ENCODE results near the gene CELF1. TPM values are rescaled to one million over a fixed set of nuclear protein-coding genes. Genes with fewer than 3 reads are reported as not detected.

The CELF1 gene
- total and polyA plus RNA-seq, 9 of the 15 experiments (the other 6 are each of a cell fraction or from before 2014, with no cell fraction given) = 11.3 to 142 (median 77.4) TPM

- TF ChIP-seq ZNF592 (IDR thresholded peaks at IDR 0.05) (0 out of 2 replicates have a peak, but pooled peaks have one; percentile 38), SP1 (CRISPR knock-in tag; IDR thresholded peaks at IDR 0.05) (peak; percentile 68; the same call in 1 of the 2 replicates), MAZ (CRISPR knock-in tag; conservative IDR thresholded peaks at IDR 0.05 in 1 of 2, IDR thresholded peaks at IDR 0.05 in 1 of 2) (peak; percentile 100), IRF1 (CRISPR knock-in tag; IDR thresholded peaks at IDR 0.05; ENCODE audit: borderline replicate concordance) (0 out of 2 replicates have a peak, but pooled peaks have one; percentile 87), USF2 (CRISPR knock-in tag; IDR thresholded peaks at IDR 0.05) (peak; percentile 4; the same call in 1 of the 2 replicates), HNRNPL (IDR thresholded peaks at IDR 0.05; ENCODE audit: low read depth, low read length) (0 out of 2 replicates have a peak, but pooled peaks have one; percentile 38), ZBTB12 (CRISPR knock-in tag; IDR thresholded peaks at IDR 0.05) (peak; percentile 47; the same call in 1 of the 2 replicates), XRCC5 (IDR thresholded peaks at IDR 0.05; ENCODE audit: low read depth, low read length) (peak; percentile 96), PML (IDR thresholded peaks at IDR 0.05; ENCODE audit: low read length) (no peak), PRDM10 (IDR thresholded peaks at IDR 0.05; ENCODE audit: partially characterized antibody) (peak; percentile 53), VEZF1 (CRISPR knock-in tag; IDR thresholded peaks at IDR 0.05) (peak; percentile 100), SMC3 (conservative IDR thresholded peaks at IDR 0.05; ENCODE audit: insufficient read depth, low read depth, low read length) (0 out of 2 replicates have a peak, but pooled peaks have one; percentile 31)
Observed at GRCh38 chr11:47552566-47553405, at the start of gene CELF1 (continued).
